ENCODE measurements around the gene ING3.

DNA sequence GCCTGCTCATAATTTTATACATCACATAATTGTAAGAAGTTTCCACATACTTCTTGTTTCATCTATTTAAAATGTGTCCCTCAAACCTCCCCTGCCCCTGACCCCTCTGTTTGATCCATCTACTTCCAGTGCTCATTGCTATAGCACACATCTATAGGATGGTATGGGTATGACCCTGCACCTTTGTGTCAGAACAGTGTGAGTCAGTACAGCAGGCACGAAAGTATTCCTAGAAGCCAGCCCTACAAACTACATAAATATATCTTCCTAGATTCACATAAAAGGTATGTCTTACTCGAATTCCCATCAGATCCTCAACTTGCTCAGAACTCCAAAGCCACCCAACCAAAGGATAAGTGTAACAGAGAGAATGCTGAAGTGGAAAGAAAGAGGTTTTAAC lies 25.7 kb upstream of the ING3 start:
- TF ChIP-seq, protein P1, sequence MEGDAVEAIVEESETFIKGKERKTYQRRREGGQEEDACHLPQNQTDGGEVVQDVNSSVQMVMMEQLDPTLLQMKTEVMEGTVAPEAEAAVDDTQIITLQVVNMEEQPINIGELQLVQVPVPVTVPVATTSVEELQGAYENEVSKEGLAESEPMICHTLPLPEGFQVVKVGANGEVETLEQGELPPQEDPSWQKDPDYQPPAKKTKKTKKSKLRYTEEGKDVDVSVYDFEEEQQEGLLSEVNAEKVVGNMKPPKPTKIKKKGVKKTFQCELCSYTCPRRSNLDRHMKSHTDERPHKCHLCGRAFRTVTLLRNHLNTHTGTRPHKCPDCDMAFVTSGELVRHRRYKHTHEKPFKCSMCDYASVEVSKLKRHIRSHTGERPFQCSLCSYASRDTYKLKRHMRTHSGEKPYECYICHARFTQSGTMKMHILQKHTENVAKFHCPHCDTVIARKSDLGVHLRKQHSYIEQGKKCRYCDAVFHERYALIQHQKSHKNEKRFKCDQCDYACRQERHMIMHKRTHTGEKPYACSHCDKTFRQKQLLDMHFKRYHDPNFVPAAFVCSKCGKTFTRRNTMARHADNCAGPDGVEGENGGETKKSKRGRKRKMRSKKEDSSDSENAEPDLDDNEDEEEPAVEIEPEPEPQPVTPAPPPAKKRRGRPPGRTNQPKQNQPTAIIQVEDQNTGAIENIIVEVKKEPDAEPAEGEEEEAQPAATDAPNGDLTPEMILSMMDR (IDR thresholded peaks at IDR 0.05), result no peak
- TF ChIP-seq POLR2A (IDR thresholded peaks at IDR 0.05), result no peak

All from ovary (tissue), 3 donors.